ENCODE data around the gene PLEKHA6.

DNA sequence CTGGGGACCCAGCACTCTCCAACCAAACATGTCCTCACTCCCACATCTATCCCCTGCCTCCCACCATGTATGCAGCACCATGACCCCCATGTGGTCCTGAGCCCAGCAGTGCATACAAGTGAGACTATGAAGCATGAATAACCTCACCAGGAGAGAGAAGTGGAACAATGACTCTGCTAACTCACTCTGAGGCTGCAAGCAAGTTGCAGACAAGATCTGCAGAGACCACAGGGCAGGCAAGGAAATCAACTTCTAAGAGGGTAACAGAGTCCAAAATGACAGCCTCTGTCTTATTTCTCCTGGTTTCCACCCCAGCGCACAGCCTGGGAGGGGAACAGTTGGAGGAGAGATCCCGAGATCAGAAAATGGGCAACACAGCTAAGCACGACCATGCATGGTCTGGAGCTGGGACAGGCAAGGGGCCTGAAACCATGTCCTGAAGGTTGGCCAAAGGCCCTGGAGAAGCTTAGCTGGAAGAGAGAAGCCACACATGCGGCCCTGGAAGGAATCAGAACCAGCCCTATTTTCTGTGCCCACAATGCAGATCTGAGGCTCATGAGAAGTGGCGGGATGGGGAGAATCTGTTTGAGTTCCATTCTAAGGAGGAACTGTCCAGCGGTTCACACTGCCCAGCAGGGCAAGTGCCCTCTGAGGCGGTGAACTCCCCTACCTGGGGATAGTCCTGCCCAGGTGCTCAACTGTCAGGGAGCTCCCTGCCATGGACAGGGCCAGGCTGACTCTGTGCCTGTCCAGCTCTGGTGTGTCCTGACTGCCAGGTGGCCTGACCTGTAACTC is 181.0 kb downstream of the PLEKHA6 start:
- TF ChIP-seq, protein P1, sequence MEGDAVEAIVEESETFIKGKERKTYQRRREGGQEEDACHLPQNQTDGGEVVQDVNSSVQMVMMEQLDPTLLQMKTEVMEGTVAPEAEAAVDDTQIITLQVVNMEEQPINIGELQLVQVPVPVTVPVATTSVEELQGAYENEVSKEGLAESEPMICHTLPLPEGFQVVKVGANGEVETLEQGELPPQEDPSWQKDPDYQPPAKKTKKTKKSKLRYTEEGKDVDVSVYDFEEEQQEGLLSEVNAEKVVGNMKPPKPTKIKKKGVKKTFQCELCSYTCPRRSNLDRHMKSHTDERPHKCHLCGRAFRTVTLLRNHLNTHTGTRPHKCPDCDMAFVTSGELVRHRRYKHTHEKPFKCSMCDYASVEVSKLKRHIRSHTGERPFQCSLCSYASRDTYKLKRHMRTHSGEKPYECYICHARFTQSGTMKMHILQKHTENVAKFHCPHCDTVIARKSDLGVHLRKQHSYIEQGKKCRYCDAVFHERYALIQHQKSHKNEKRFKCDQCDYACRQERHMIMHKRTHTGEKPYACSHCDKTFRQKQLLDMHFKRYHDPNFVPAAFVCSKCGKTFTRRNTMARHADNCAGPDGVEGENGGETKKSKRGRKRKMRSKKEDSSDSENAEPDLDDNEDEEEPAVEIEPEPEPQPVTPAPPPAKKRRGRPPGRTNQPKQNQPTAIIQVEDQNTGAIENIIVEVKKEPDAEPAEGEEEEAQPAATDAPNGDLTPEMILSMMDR (IDR thresholded peaks at IDR 0.05; ENCODE audit: insufficient read depth, low read length): no peak
- TF ChIP-seq SPI1 (IDR thresholded peaks at IDR 0.05; ENCODE audit: borderline replicate concordance, low read depth) (no peak), GABPA (IDR thresholded peaks at IDR 0.05; ENCODE audit: low read depth) (no peak)
- TF ChIP-seq, protein P2, sequence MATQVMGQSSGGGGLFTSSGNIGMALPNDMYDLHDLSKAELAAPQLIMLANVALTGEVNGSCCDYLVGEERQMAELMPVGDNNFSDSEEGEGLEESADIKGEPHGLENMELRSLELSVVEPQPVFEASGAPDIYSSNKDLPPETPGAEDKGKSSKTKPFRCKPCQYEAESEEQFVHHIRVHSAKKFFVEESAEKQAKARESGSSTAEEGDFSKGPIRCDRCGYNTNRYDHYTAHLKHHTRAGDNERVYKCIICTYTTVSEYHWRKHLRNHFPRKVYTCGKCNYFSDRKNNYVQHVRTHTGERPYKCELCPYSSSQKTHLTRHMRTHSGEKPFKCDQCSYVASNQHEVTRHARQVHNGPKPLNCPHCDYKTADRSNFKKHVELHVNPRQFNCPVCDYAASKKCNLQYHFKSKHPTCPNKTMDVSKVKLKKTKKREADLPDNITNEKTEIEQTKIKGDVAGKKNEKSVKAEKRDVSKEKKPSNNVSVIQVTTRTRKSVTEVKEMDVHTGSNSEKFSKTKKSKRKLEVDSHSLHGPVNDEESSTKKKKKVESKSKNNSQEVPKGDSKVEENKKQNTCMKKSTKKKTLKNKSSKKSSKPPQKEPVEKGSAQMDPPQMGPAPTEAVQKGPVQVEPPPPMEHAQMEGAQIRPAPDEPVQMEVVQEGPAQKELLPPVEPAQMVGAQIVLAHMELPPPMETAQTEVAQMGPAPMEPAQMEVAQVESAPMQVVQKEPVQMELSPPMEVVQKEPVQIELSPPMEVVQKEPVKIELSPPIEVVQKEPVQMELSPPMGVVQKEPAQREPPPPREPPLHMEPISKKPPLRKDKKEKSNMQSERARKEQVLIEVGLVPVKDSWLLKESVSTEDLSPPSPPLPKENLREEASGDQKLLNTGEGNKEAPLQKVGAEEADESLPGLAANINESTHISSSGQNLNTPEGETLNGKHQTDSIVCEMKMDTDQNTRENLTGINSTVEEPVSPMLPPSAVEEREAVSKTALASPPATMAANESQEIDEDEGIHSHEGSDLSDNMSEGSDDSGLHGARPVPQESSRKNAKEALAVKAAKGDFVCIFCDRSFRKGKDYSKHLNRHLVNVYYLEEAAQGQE (IDR thresholded peaks at IDR 0.05; ENCODE audit: insufficient replicate concordance, low read depth): no peak
